ENCODE measurements around the gene FBXO44. TPM values are rescaled to one million over a fixed set of nuclear protein-coding genes. Genes with fewer than 3 reads are reported as not detected.

FBXO44 gene
- total RNA-seq, 1 donor from 2014 or later = 6.4 TPM

GRCh38 chr1:11688506-11688905 lies 33.8 kb downstream of the FBXO44 start:
- no peak for DNase-seq (ENCODE audit: low read depth in 2 of 2)

GRCh38 chr1:11690397-11691301 lies 36.0 kb downstream of the FBXO44 start:
- DNase-seq (ENCODE audit: low read depth in 2 of 2) = no peak

- peak in 1 of 2 donors; percentile 19 for DNase-seq (ENCODE audit: low read depth in 2 of 2)
Measured at GRCh38 chr1:11691302-11691914, 36.7 kb downstream of the FBXO44 start, which contains the start of gene DRAXIN. TSS of gene DRAXIN (plus strand) at chr1:11691710. CDS start at chr1:11706259, 14,549 bp downstream.

- no peak for DNase-seq (ENCODE audit: low read depth in 2 of 2)
Measured at GRCh38 chr1:11691928-11692711, 37.4 kb downstream of the FBXO44 start.

- peak in 1 of 2 donors; percentile 85 for DNase-seq (ENCODE audit: low read depth in 2 of 2)
Measured at GRCh38 chr1:11693024-11693590, 38.4 kb downstream of the FBXO44 start.

- no peak for DNase-seq (ENCODE audit: low read depth in 2 of 2)
Measured at GRCh38 chr1:11693917-11694316, 39.2 kb downstream of the FBXO44 start.

GRCh38 chr1:11695861-11696260 lies 41.2 kb downstream of the FBXO44 start:
- DNase-seq (ENCODE audit: low read depth in 2 of 2) = no peak

GRCh38 chr1:11697188-11697892 lies 42.7 kb downstream of the FBXO44 start:
- DNase-seq (ENCODE audit: low read depth in 2 of 2) = no peak

- no peak for DNase-seq (ENCODE audit: low read depth in 2 of 2)
Measured at GRCh38 chr1:11697893-11698210, 43.2 kb downstream of the FBXO44 start.

GRCh38 chr1:11700601-11701467 lies 46.2 kb downstream of the FBXO44 start:
- no peak for DNase-seq (ENCODE audit: low read depth in 2 of 2)

GRCh38 chr1:11701551-11701961 lies 46.9 kb downstream of the FBXO44 start:
- no peak for DNase-seq (ENCODE audit: low read depth in 2 of 2)

- DNase-seq (ENCODE audit: low read depth in 2 of 2) = no peak
Measured at GRCh38 chr1:11701981-11702803, 47.5 kb downstream of the FBXO44 start.

- DNase-seq (ENCODE audit: low read depth in 2 of 2) = no peak
Measured at GRCh38 chr1:11703357-11704193, 48.9 kb downstream of the FBXO44 start.

GRCh38 chr1:11704194-11704529 lies 49.5 kb downstream of the FBXO44 start:
- no peak for DNase-seq (ENCODE audit: low read depth in 2 of 2)

GRCh38 chr1:11704691-11705475 lies 50.2 kb downstream of the FBXO44 start:
- no peak for DNase-seq (ENCODE audit: low read depth in 2 of 2)

GRCh38 chr1:11705596-11705995 lies 50.9 kb downstream of the FBXO44 start:
- DNase-seq (ENCODE audit: low read depth in 2 of 2) = no peak

- no peak for DNase-seq (ENCODE audit: low read depth in 2 of 2)
Measured at GRCh38 chr1:11706292-11706691, 51.6 kb downstream of the FBXO44 start.
